ENCODE data around the gene RC3H2. TPM values are rescaled to one million over a fixed set of nuclear protein-coding genes. Genes with fewer than 3 reads are reported as not detected.
A peak's percentile ranks its signal among the peaks of the same experiment; 100 is the strongest.

Gene RC3H2
- total and polyA plus RNA-seq, 2 of the 13 experiments (the other 11 are each of a cell fraction or from before 2014, with no cell fraction given): 21.0 to 36.4 TPM

DNA sequence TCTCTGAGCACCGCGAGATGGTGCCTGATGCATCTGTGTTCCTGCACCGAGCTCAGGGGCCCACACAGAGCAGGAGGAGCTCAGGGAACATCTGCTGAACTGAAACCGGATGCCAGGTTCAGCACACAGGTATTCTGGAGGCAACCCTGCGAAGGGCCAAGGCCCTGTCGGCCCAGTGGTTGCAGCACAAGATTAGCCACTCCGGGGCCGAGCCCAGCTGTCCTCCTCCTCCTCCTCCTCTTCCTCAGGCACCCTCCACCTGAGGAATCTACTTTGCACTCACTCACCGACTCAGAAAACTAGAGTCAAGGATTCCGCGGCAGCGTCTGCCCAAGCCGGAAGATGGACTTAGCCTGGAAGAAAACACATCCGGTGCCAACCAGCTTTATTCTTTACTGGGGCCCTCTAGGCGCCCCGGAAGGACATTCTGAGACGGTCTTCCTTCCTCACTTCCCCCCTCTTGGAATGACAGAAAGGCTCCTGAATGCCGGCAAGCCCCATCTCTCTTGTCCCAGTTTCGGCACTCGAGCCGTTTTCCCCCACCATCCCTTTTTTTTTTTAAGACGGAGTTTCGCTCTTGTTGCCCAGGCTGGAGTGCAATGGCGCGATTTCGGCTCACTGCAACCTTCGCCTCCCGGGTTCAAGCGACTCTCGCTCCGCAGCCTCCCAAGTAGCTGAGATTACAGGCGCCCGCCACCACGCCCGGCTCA is 8.0 kb upstream of the RC3H2 start, which contains the start of gene ZBTB6 (continued):
- TF ChIP-seq THYN1 (CRISPR knock-in tag; IDR thresholded peaks at IDR 0.05; ENCODE audit: borderline replicate concordance, low read depth) (no peak), MIER3 (CRISPR knock-in tag; IDR thresholded peaks at IDR 0.05; ENCODE audit: borderline replicate concordance) (no peak), ZNF737 (CRISPR knock-in tag; IDR thresholded peaks at IDR 0.05; ENCODE audit: borderline replicate concordance) (no peak), ZNF614 (CRISPR knock-in tag; IDR thresholded peaks at IDR 0.05; ENCODE audit: borderline replicate concordance) (no peak), ZNF30 (CRISPR knock-in tag; IDR thresholded peaks at IDR 0.05) (no peak), ZBTB21 (CRISPR knock-in tag; IDR thresholded peaks at IDR 0.05) (0 out of 2 replicates have a peak, but pooled peaks have one; percentile 31), PHF5A (CRISPR knock-in tag; IDR thresholded peaks at IDR 0.05; ENCODE audit: low read depth, unreplicated experiment) (no peak), HMGA1 (CRISPR knock-in tag; conservative IDR thresholded peaks at IDR 0.05) (no peak), CCDC6 (CRISPR knock-in tag; IDR thresholded peaks at IDR 0.05) (no peak), MTA3 (CRISPR knock-in tag; IDR thresholded peaks at IDR 0.05) (no peak), ZSCAN9 (CRISPR knock-in tag; IDR thresholded peaks at IDR 0.05; ENCODE audit: borderline replicate concordance) (0 out of 2 replicates have a peak, but pooled peaks have one; percentile 55), ZNF678 (CRISPR knock-in tag; IDR thresholded peaks at IDR 0.05) (no peak), SNRNP70 (IDR thresholded peaks at IDR 0.05; ENCODE audit: low read depth, low read length) (no peak), SKI (IDR thresholded peaks at IDR 0.05; ENCODE audit: partially characterized antibody) (no peak), ZNF264 (CRISPR knock-in tag; IDR thresholded peaks at IDR 0.05) (no peak), ZBTB38 (CRISPR knock-in tag; IDR thresholded peaks at IDR 0.05) (no peak), KLF9 (CRISPR knock-in tag; IDR thresholded peaks at IDR 0.05; ENCODE audit: low read depth) (no peak), ZNF510 (CRISPR knock-in tag; IDR thresholded peaks at IDR 0.05; ENCODE audit: low read depth) (no peak), PHB2 (IDR thresholded peaks at IDR 0.05; ENCODE audit: partially characterized antibody) (no peak), ZNF589 (CRISPR knock-in tag; conservative IDR thresholded peaks at IDR 0.05) (no peak), TEAD3 (CRISPR knock-in tag; optimal IDR thresholded peaks at IDR 0.05; ENCODE audit: borderline replicate concordance) (peak; percentile 27)
- TF ChIP-seq, protein P1, sequence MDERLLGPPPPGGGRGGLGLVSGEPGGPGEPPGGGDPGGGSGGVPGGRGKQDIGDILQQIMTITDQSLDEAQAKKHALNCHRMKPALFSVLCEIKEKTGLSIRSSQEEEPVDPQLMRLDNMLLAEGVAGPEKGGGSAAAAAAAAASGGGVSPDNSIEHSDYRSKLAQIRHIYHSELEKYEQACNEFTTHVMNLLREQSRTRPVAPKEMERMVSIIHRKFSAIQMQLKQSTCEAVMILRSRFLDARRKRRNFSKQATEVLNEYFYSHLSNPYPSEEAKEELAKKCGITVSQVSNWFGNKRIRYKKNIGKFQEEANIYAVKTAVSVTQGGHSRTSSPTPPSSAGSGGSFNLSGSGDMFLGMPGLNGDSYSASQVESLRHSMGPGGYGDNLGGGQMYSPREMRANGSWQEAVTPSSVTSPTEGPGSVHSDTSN (CRISPR knock-in tag; IDR thresholded peaks at IDR 0.05): no peak
- TF ChIP-seq, protein P2, sequence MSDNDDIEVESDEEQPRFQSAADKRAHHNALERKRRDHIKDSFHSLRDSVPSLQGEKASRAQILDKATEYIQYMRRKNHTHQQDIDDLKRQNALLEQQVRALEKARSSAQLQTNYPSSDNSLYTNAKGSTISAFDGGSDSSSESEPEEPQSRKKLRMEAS (IDR thresholded peaks at IDR 0.05): peak; percentile 67
- TF ChIP-seq, protein P3, sequence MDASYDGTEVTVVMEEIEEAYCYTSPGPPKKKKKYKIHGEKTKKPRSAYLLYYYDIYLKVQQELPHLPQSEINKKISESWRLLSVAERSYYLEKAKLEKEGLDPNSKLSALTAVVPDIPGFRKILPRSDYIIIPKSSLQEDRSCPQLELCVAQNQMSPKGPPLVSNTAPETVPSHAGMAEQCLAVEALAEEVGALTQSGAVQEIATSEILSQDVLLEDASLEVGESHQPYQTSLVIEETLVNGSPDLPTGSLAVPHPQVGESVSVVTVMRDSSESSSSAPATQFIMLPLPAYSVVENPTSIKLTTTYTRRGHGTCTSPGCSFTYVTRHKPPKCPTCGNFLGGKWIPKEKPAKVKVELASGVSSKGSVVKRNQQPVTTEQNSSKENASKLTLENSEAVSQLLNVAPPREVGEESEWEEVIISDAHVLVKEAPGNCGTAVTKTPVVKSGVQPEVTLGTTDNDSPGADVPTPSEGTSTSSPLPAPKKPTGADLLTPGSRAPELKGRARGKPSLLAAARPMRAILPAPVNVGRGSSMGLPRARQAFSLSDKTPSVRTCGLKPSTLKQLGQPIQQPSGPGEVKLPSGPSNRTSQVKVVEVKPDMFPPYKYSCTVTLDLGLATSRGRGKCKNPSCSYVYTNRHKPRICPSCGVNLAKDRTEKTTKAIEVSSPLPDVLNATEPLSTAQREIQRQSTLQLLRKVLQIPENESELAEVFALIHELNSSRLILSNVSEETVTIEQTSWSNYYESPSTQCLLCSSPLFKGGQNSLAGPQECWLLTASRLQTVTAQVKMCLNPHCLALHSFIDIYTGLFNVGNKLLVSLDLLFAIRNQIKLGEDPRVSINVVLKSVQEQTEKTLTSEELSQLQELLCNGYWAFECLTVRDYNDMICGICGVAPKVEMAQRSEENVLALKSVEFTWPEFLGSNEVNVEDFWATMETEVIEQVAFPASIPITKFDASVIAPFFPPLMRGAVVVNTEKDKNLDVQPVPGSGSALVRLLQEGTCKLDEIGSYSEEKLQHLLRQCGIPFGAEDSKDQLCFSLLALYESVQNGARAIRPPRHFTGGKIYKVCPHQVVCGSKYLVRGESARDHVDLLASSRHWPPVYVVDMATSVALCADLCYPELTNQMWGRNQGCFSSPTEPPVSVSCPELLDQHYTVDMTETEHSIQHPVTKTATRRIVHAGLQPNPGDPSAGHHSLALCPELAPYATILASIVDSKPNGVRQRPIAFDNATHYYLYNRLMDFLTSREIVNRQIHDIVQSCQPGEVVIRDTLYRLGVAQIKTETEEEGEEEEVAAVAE (CRISPR knock-in tag; IDR thresholded peaks at IDR 0.05; ENCODE audit: borderline replicate concordance): no peak; the same call in 1 of the 2 replicates
- TF ChIP-seq, protein P4, sequence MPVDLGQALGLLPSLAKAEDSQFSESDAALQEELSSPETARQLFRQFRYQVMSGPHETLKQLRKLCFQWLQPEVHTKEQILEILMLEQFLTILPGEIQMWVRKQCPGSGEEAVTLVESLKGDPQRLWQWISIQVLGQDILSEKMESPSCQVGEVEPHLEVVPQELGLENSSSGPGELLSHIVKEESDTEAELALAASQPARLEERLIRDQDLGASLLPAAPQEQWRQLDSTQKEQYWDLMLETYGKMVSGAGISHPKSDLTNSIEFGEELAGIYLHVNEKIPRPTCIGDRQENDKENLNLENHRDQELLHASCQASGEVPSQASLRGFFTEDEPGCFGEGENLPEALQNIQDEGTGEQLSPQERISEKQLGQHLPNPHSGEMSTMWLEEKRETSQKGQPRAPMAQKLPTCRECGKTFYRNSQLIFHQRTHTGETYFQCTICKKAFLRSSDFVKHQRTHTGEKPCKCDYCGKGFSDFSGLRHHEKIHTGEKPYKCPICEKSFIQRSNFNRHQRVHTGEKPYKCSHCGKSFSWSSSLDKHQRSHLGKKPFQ (CRISPR knock-in tag; IDR thresholded peaks at IDR 0.05; ENCODE audit: insufficient replicate concordance): peak; percentile 51
